Osteoblast (primary cell): Measurements from ENCODE around the gene ZNF528. TPM values are rescaled to one million over a fixed set of nuclear protein-coding genes. Genes with fewer than 3 reads are reported as not detected.
A peak's percentile ranks its signal among the peaks of the same experiment; 100 is the strongest.

Experiments
- DNase-seq: peaks from one replicate; pipeline ENCODE4 v3.0.0; 2011; ENCODE audit warnings: low spot score, mixed read lengths; ENCODE audit not compliant: insufficient read length; ENCODE audit errors: missing footprints
- H2AFZ ChIP-seq: 2 replicates; pipeline ENCODE4 v1.6.0; 2011; ENCODE audit warnings: mild to moderate bottlenecking, low read length
- H3K27ac ChIP-seq: 2 replicates; pipeline ENCODE4 v1.5.1; 2011; ENCODE audit warnings: mild to moderate bottlenecking, low read depth, low read length, moderate library complexity
- H3K27me3 ChIP-seq: 2 replicates; pipeline ENCODE4 v1.6.0; 2012; ENCODE audit warnings: mild to moderate bottlenecking, control low read depth, inconsistent platforms, low read length, moderate library complexity; ENCODE audit not compliant: insufficient read depth
- H3K36me3 ChIP-seq: 2 replicates; pipeline ENCODE4 v1.5.1; 2011; ENCODE audit warnings: mild to moderate bottlenecking, low read length, control low read depth, moderate library complexity; ENCODE audit not compliant: insufficient read depth
- H3K4me1 ChIP-seq: 2 replicates; pipeline ENCODE4 v1.5.1; 2011; ENCODE audit warnings: mild to moderate bottlenecking, low read length, control low read depth, moderate library complexity; ENCODE audit not compliant: insufficient read depth
- H3K4me2 ChIP-seq: 2 replicates; pipeline ENCODE4 v1.6.0; 2011; ENCODE audit warnings: mild to moderate bottlenecking, low read length; ENCODE audit not compliant: insufficient read depth
- H3K4me3 ChIP-seq: fragments of 200-600 bp; sonication (generic); 3 replicates; pipeline ENCODE4 v1.5.1; 2012; ENCODE audit warnings: mild to moderate bottlenecking, low read length, inconsistent platforms; ENCODE audit not compliant: insufficient read depth
- H3K79me2 ChIP-seq: 2 replicates; pipeline ENCODE4 v1.6.0; 2012; ENCODE audit warnings: mild to moderate bottlenecking, low read length, control low read depth, inconsistent platforms; ENCODE audit not compliant: insufficient read depth
- H3K9me3 ChIP-seq: 2 replicates; pipeline ENCODE4 v1.5.1; 2011; ENCODE audit warnings: low read depth, low read length, control low read depth
- H4K20me1 ChIP-seq: 2 replicates; pipeline ENCODE4 v1.6.0; 2012; ENCODE audit warnings: mild to moderate bottlenecking, low read length, control low read depth; ENCODE audit not compliant: insufficient read depth
- CTCF ChIP-seq: IDR thresholded peaks from 2 replicates; pipeline ENCODE4 v1.5.1; 2011; ENCODE audit warnings: mild to moderate bottlenecking, low read depth, low read length, moderate library complexity; ENCODE audit errors: extremely low read depth
- small RNA-seq: library from RNA; depleted of rRNA; stranded (forward); fragments of <200 nt; gene quantifications from one replicate; pipeline ENCODE3, GENCODE V24; 2012
- total RNA-seq: library from RNA; depleted of rRNA; stranded (reverse); fragments of >200 nt; gene quantifications from 2 replicates; pipeline ENCODE4 v1.2.3, GENCODE V29; 2012

ZNF528 gene
- total RNA-seq, 1 donor, result 32.9 TPM

DNA sequence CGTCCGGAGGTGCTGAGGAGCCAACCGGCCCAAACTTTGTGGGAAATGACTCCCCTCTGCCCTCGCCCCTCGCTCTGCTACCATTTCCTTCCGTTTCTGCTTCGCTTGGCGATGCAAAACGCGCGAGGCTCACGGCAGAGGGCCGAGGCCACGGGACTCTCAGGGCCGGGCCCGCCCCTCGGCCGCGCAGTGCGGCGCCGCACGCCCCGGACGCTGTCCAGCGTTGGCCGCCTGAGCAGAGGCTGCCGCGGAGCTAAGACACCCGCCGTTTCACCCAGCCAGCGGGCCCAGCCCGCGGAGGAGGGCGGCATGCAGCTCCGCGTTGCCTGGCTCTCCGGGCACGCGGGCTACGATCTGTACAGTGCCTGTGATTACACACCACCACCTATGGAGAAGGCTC lies 53.6 kb downstream of the ZNF528 start:
- Histone ChIP-seq H3K36me3 (peaks cover 5% of the 10 kb centered on the region), H3K4me3 (no peak overlapping the region), H4K20me1 (no peaks in the 10 kb centered on the region), H3K27me3 (no peaks in the 10 kb centered on the region), H3K9me3 (peaks cover 3% of the 10 kb centered on the region), H2AFZ (peak overlapping the region; percentile 77), H3K4me1 (no peaks in the 10 kb centered on the region), H3K27ac (no peak overlapping the region), H3K79me2 (peaks cover 2% of the 10 kb centered on the region), H3K4me2 (no peak overlapping the region)
- TF ChIP-seq CTCF, result no peak
- DNase-seq, result peak; percentile 30

GRCh38 chr19:52453324-52454094 lies 55.9 kb downstream of the ZNF528 start, which contains the start of gene ZNF578:
Gene ZNF578 (plus strand): TSS chr19:52453553. CDS start chr19:52501846, 48,293 bp downstream.
- Histone ChIP-seq H3K9me3 (peaks cover 9% of the 10 kb centered on the region), H3K36me3 (peaks cover 23% of the 10 kb centered on the region), H4K20me1 (no peaks in the 10 kb centered on the region), H3K79me2 (peaks cover 2% of the 10 kb centered on the region), H2AFZ (peak within 1 kb of the TSS; percentile 92), H3K4me3 (peak within 1 kb of the TSS; percentile 79), H3K4me2 (peak within 1 kb of the TSS; percentile 77), H3K27ac (peak within 1 kb of the TSS; percentile 50), H3K4me1 (no peaks in the 10 kb centered on the region), H3K27me3 (no peaks in the 10 kb centered on the region)
- TF ChIP-seq CTCF, result no peak
- DNase-seq, result peak; percentile 98

DNA sequence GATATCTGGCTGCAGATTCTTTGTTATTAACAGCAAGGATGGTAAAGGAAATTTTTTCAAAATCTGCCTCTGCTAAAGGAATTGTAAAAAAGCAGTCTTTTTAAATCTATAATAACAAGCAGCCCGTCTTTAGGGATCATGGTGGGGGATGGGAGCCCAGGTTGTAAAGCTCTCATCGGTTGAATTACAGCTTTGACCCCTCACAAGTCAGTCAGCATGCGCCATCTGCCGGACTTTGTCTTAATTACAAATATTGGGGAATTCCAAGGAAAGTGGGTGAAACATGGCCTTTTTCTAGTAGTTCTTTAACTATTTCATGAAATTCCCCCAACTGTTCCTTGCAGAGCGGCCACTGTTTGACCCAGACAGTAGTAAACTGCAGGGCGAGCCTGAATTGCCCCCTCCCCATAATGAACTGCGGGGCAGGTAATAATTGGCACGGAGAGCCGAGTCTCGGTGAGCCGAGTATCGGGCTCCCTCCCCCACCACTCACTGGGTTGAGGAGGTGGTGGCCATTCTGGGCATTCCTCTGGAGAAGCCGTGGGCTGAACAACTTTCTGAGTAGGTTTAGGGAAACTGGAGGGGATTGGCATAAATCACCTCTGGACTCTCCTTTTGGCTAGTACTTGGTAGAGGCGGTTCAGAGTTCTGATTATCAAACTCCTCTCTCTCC lies 67.3 kb downstream of the ZNF528 start:
- no peak overlapping the region for H2AFZ ChIP-seq
- no peaks in the 10 kb centered on the region for H3K36me3 ChIP-seq
- no peak for TF ChIP-seq CTCF
- no peak overlapping the region for H3K4me2 ChIP-seq
- H3K4me3 ChIP-seq, result no peak overlapping the region
- no peaks in the 10 kb centered on the region for H4K20me1 ChIP-seq
- H3K4me1 ChIP-seq, result no peaks in the 10 kb centered on the region
- H3K9me3 ChIP-seq, result peaks cover 22% of the 10 kb centered on the region
- H3K79me2 ChIP-seq, result no peaks in the 10 kb centered on the region
- H3K27ac ChIP-seq, result no peak overlapping the region
- no peak for DNase-seq
- no peaks in the 10 kb centered on the region for H3K27me3 ChIP-seq

Small RNA genes lying within 50 kb of the gene (small RNA-seq; reads per million reads assigned to genes)
- not detected for gene AC010332.1

Other genes with a start within 250 kb of the ZNF528 start
- gene ZNF836, start 226.2 kb upstream of the ZNF528 start, total RNA-seq, result 11.9 and 21.2 TPM in 2 replicates
- 151 and 183 TPM in 2 replicates for gene PPP2R1A, start 207.8 kb upstream of the ZNF528 start, total RNA-seq
- gene ZNF766, start 128.3 kb upstream of the ZNF528 start, total RNA-seq, result 11.2 and 16.5 TPM in 2 replicates
- gene ZNF480, start 100.7 kb upstream of the ZNF528 start, total RNA-seq, result 9.4 and 10.3 TPM in 2 replicates
- gene ZNF610, start 61.6 kb upstream of the ZNF528 start, total RNA-seq, result 2.9 and 3.3 TPM in 2 replicates
- 18.5 and 27.1 TPM in 2 replicates for gene ZNF880, start 27.9 kb upstream of the ZNF528 start, total RNA-seq
- not detected in 2 replicates for gene ZNF534, start 31.3 kb downstream of the ZNF528 start, total RNA-seq
- 2.4 and 2.5 TPM in 2 replicates for gene ZNF578, start 55.7 kb downstream of the ZNF528 start, total RNA-seq
- 17.0 and 19.7 TPM in 2 replicates for gene ZNF808, start 129.8 kb downstream of the ZNF528 start, total RNA-seq
- gene ZNF701, start 172.4 kb downstream of the ZNF528 start, total RNA-seq, result 14.5 and 17.7 TPM in 2 replicates
- gene ZNF83, start 240.5 kb downstream of the ZNF528 start, total RNA-seq, result 52.8 and 59.5 TPM in 2 replicates